GM12878 (cell line): ENCODE measurements around the gene ZNF407. TPM values are rescaled to one million over a fixed set of nuclear protein-coding genes. Genes with fewer than 3 reads are reported as not detected.

Experiments
- EGR1 ChIP-seq, 2 experiments: IDR thresholded peaks; 1 replicate in 1 of 2; 2 replicates in 1 of 2; pipeline ENCODE4 v1.6.1; 2011 to 2012; ENCODE audit warnings: low read depth in 2 of 2, low read length in 2 of 2, borderline replicate concordance in 1 of 2, mild to moderate bottlenecking in 1 of 2, moderate library complexity in 1 of 2
- polyA plus RNA-seq, 11 experiments: library from polyadenylated mRNA; depleted of rRNA in 4 of 11; unstranded in 6 of 11; stranded (reverse) in 5 of 11; fragments of >200 nt; fragmentation: Nextera tagmentation in 4 of 11; fragmentation: Illumina TruSeq in 1 of 11; extraction: Ambion mirVana in 4 of 11; extraction: Trizol in 1 of 11; gene quantifications; 1 replicate in 1 of 11; 2 replicates in 10 of 11; pipeline versions ENCODE4 v1.2.1 to v1.2.3, GENCODE V29; 2011 to 2016; ENCODE audit warnings: inconsistent platforms in 2 of 11, missing spikeins in 2 of 11, low read depth in 1 of 11
- total RNA-seq, 4 experiments: library from RNA; depleted of rRNA in 3 of 4; stranded (reverse); fragments of >200 nt in 3 of 4; fragmentation: Illumina TruSeq in 1 of 4; extraction: Trizol in 1 of 4; gene quantifications; 2 replicates each; pipeline versions ENCODE4 v1.2.1 to v1.2.3, GENCODE V29; 2013 to 2021
- TF ChIP-seq, protein P1 (sequence below): fragments of 150-350 bp; IDR thresholded peaks from 2 replicates; pipeline ENCODE4 v1.6.1; 2016; ENCODE audit warnings: low read depth, low read length
- TF ChIP-seq, protein P2 (sequence below): fragments of 450-650 bp; IDR thresholded peaks from 2 replicates; pipeline ENCODE4 v1.6.1; 2018; ENCODE audit warnings: mild to moderate bottlenecking, low read depth, moderate library complexity; ENCODE audit not compliant: partially characterized antibody

ZNF407 gene
- total and polyA plus RNA-seq, 10 of the 15 experiments (the other 5 are each of a cell fraction or from before 2014, with no cell fraction given) = 0.69 to 11.6 (median 5.3) TPM

DNA sequence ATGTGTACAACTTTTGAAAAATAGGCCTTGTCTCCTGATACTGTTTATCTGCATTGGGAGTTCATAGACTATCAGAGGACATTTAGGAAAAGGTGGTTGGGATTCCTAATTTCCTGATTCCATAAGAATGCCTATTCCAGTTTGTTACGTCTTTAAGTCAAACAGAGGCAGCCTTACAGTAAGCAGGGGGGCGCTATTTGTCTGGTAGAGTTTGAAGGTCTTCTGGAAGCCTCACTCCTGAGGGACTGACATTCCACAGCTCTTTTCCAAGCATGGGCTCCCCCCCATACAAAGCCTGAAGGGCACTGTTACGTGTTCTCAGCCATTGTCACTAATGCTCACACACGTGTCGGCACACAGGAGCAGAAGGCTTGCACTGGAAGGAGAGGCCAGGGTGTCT is 456.9 kb downstream of the ZNF407 start (continued):
- TF ChIP-seq, protein P1, sequence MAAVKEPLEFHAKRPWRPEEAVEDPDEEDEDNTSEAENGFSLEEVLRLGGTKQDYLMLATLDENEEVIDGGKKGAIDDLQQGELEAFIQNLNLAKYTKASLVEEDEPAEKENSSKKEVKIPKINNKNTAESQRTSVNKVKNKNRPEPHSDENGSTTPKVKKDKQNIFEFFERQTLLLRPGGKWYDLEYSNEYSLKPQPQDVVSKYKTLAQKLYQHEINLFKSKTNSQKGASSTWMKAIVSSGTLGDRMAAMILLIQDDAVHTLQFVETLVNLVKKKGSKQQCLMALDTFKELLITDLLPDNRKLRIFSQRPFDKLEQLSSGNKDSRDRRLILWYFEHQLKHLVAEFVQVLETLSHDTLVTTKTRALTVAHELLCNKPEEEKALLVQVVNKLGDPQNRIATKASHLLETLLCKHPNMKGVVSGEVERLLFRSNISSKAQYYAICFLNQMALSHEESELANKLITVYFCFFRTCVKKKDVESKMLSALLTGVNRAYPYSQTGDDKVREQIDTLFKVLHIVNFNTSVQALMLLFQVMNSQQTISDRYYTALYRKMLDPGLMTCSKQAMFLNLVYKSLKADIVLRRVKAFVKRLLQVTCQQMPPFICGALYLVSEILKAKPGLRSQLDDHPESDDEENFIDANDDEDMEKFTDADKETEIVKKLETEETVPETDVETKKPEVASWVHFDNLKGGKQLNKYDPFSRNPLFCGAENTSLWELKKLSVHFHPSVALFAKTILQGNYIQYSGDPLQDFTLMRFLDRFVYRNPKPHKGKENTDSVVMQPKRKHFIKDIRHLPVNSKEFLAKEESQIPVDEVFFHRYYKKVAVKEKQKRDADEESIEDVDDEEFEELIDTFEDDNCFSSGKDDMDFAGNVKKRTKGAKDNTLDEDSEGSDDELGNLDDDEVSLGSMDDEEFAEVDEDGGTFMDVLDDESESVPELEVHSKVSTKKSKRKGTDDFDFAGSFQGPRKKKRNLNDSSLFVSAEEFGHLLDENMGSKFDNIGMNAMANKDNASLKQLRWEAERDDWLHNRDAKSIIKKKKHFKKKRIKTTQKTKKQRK = no peak
- TF ChIP-seq, protein P2, sequence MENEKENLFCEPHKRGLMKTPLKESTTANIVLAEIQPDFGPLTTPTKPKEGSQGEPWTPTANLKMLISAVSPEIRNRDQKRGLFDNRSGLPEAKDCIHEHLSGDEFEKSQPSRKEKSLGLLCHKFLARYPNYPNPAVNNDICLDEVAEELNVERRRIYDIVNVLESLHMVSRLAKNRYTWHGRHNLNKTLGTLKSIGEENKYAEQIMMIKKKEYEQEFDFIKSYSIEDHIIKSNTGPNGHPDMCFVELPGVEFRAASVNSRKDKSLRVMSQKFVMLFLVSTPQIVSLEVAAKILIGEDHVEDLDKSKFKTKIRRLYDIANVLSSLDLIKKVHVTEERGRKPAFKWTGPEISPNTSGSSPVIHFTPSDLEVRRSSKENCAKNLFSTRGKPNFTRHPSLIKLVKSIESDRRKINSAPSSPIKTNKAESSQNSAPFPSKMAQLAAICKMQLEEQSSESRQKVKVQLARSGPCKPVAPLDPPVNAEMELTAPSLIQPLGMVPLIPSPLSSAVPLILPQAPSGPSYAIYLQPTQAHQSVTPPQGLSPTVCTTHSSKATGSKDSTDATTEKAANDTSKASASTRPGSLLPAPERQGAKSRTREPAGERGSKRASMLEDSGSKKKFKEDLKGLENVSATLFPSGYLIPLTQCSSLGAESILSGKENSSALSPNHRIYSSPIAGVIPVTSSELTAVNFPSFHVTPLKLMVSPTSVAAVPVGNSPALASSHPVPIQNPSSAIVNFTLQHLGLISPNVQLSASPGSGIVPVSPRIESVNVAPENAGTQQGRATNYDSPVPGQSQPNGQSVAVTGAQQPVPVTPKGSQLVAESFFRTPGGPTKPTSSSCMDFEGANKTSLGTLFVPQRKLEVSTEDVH = no peak
- no peak for TF ChIP-seq EGR1 (IDR thresholded peaks at IDR 0.05; ENCODE audit: borderline replicate concordance in 1 of 2, low read depth in 2 of 2, low read length in 2 of 2)
- TF ChIP-seq, all 136 proteins: peak for 0
